Stimulated activated naive CD4-positive, alpha-beta T cell treated with Interleukin-2 at 50 U/mL for 16 hours (primary cell): ENCODE measurements around the gene NOTCH3.

ENCODE experiments used
- DNase-seq: peaks from one replicate; lab custom pipeline; 2025; lab: John Stamatoyannopoulos, UW

Gene NOTCH3

GRCh38 chr19:15123031-15123890, 77.5 kb downstream of the NOTCH3 start:
- no peak for DNase-seq

DNA sequence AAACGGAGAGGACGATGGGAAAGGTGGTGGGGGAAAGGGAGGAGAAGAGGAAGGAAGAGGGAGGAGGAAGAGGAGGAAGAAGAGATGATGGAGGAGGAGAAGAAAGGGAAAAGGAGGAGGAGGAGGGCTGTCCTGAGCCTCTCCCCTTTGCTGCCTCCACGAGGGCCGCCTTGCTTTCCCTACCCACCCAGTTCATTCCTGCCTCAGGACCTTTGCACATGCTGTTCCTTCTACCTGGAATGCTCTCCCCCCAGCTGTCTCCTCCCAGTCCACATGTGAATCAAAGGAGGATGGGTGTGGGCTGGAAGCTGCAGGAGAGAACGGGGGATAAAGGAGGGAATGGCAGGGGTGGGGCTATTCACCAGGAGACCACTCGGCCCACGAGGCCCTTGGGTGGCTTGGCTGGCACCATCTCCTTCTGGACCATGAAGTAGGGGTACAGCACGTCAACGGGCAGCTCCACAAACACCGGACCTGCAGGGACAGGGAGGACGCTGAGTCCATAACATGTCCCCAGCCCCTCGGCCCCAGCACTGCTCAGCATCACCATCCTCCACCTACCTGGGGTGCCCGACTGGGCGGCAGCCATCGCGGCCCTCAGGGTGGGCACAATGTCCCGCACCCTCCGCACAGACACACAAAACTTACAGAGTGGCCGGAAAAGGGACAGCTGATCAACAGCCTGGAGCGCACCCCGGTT, 78.3 kb downstream of the NOTCH3 start:
- DNase-seq = no peak

- no peak for DNase-seq
These were observed 80.4 kb downstream of the NOTCH3 start for GRCh38 chr19:15120135-15121026.

DNA sequence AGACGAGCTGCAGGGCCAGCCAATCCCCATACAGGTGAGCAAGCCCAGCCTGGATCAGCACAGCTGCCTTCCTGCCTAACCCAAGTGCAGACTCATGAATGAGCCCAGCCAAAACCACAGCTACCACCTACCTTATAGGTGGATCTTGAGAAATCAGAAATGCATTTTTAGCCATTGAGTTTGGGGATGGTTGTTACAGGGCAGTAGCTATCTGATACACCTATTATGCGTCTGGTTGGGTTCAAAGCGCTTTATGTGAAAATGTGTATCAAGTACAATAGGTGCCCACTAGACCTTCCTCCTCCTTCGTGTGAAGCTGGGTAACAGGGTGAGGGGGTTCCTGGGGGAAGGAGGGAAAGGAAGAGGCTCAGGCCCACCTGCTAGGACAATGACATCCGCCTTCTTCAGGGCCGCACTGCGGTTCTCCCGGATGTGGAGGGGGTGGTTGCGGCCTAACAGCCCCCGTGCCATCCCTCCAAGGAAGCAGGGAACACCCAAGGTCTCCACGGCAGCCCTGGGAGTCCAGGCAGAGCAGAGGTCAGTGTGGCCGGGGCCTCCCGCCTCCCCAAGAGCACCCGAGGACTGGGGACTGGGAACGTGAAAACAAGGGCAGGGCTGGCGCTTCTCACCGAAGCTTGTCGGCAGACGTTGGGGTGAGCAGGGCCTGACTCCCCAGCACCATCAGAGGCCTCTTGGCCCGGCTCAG, 81.9 kb downstream of the NOTCH3 start:
- no peak for DNase-seq

- no peak for DNase-seq
These were observed 82.5 kb downstream of the NOTCH3 start for GRCh38 chr19:15118248-15118647.

DNA sequence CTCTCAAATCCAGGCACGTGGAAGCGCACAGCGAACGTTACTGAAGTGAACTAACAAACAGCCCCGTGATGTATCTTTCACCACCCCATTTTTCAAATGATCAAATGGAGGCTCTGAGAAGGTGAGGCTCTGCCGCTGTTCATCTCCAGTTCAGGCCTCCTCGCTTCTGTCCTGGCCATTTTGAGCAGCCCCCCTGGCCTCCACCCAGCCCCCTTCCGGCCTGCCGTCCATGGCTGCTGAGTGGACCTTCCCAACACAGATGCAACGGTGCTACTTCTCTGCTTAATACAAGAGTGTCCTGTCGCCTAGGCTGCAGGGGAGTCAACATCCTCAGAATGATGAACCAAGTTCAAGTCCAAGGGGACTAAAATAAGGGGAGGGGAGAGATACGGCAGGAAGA, 83.9 kb downstream of the NOTCH3 start:
- DNase-seq = no peak

DNA sequence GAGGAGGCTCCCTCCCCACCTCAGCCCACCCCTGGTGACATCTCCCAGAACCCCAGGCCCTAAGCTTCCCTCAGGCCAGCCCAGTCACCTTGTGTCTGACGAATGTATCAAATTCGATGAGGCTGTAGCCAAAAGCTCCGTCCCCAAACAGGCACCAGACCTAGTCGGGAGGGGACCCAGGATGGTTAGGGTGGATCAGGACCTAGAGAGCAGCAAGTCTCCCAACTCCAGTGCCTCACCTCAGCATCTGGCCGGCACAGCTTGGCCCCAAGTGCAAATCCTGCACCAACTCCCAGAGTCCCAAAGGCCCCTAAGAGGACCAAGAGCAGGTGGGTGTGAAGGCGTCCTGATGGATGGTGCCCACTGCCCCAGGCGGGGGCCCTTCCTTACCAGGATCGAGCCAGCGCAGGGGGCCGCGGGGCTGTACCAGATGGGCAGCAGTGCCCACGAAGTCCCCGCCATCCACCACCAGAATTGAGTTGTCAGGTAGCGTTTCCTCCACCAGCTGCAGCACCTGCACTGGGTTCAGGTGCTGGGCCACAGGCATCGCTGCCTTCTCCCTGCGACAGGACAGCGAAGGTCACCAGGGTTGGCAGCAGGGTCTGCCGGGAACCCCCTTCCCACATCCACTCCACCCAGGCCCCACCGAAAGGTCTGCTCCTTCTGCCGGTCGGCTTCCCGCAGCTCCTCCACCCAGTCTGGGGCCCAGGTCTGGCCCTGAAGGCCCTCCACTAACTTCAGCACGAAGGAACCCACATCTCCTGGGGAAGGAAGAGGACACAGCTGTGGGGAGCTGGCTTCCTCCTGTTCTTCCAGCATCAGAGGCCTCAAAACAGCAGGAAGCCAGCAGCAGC, 84.8 kb downstream of the NOTCH3 start:
- no peak for DNase-seq

DNA sequence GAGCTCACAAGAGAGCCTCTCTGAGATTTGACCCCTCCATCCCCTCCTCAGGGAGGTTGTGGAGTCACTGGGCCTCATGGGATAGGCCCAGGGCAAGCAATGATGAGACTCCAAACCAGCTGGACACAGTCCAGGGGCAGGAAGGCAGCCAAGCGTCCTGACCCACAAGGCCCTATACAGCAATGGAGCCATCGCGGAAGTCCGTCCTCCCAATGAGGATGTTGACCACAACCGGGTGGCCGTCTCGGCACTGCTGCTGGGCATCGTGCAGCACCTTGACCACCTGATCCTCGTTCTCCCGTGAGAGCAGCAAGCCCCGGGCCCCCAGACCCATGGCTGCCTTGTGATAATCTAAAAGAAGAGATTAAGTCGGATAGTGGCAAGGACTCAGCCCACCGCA, 85.7 kb downstream of the NOTCH3 start:
- DNase-seq = no peak

- no peak for DNase-seq
These were observed 86.6 kb downstream of the NOTCH3 start for GRCh38 chr19:15114153-15114540.

DNA sequence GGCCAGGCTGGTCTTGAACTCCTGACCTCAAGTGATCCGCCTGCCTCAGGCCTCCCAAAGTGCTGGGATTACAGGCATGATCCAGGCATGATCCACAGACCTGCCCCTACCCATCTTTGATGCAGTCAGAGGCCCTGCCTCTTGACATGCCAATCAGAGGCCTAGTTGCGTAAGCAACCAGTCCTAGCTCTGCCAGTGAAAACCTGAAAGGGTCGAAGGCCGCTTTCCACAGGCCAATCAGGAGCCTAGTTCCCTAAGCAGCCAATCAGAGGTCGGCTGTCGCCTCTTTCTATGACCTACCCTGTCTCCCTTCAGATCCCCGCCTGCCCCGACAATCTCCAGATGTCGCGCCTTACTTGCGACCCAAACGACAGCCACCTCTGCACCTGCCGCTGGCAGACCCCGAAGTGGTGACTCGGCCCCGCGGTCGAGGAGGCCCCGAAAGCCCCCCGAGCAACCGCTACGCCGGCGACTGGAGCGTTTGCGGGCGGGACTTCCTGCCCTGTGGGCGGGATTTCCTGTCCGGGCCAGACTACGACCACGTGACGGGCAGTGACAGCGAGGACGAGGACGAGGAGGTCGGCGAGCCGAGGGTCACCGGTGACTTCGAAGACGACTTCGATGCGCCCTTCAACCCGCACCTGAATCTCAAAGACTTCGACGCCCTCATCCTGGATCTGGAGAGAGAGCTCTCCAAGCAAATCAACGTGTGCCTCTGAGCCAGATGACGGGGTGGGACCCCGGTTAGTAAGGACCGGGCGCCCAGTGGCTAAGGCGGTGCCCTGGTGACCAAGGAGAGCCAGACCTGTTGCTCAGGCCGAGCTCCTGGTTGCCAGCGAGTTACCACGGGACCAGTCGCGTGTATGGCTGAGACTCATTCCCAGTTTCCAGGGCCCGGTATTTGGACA, 87.3 kb downstream of the NOTCH3 start:
- no peak for DNase-seq

GRCh38 chr19:15112385-15112784, 88.4 kb downstream of the NOTCH3 start:
- no peak for DNase-seq

GRCh38 chr19:15111758-15112157, 89.0 kb downstream of the NOTCH3 start:
- DNase-seq = no peak

DNA sequence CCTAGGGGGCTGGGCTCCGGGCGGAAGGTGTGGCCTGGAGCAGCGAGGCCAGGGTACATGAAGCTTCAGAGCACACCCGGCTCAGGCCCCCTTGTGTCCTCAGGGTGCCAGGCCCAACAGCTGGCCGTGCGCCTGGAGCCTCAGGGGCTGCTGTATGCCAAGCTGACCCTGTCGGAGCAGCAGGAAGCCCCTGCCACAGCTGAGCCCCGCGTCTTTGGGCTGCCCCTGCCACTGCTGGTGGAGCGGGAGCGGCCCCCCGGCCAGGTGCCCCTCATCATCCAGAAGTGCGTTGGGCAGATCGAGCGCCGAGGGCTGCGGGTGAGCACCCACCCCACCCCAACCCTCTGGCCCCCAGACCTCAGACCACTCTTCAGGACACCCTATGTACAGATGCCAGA, 90.4 kb downstream of the NOTCH3 start:
- DNase-seq = no peak

DNA sequence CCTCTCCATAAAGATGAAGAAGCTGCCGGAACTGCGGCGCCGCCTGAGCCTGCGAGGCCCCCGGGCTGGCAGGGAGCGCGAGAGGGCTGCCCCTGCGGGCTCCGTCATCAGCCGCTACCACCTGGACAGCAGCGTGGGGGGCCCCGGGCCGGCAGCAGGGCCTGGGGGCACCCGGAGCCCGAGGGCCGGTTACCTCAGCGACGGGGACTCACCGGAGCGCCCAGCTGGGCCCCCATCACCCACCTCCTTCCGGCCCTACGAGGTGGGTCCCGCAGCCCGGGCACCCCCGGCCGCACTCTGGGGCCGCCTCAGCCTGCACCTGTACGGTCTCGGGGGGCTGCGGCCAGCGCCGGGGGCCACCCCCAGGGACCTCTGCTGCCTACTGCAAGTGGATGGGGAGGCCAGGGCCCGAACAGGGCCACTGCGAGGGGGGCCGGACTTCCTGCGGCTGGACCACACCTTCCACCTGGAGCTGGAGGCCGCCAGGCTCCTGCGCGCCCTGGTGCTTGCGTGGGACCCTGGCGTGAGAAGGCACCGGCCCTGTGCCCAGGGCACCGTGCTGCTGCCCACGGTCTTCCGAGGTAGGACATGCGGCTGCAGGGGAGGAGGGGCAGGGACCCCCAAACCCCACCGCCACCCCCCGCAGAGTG, 90.9 kb downstream of the NOTCH3 start:
- no peak for DNase-seq
